IMR-90 (cell line): ENCODE data around the gene TMEFF1. TPM values are rescaled to one million over a fixed set of nuclear protein-coding genes. Genes with fewer than 3 reads are reported as not detected.
A peak's percentile ranks its signal among the peaks of the same experiment; 100 is the strongest.

ENCODE experiments used
- ATAC-seq: fragments of 200-7000 bp; cut with Tn5 transposase; 2 replicates; pipeline ENCODE4 v1.9.1; 2020; ENCODE audit warnings: low read depth, mild to moderate bottlenecking, moderate library complexity
- BruUV-seq: library from RNA; stranded (reverse); fragments of 400-500 nt; replicated peaks from 2 replicates; lab custom pipeline; 2021; lab: Mats Ljungman, UMichigan
- CTCF ChIA-PET: fragments of 300-600 bp; formaldehyde crosslinking; extraction: SDS; loops from one replicate; lab custom pipeline; 2021; ENCODE audit warnings: antibody characterized with exemption; lab: Yijun Ruan, JAX
- POLR2A ChIA-PET: fragments of 300-600 bp; sonication (Branson Sonifier 250); formaldehyde crosslinking; loops from one replicate; lab custom pipeline; 2022; ENCODE audit warnings: antibody characterized with exemption; ENCODE audit not compliant: unreplicated experiment; lab: Charles Lee
- DNase-seq: peaks from one replicate; pipeline ENCODE4 v3.0.0; 2013
- H2AFZ ChIP-seq: replicated peaks from 2 replicates; pipeline ENCODE3; 2013; ENCODE audit warnings: low read length, mild to moderate bottlenecking; ENCODE audit not compliant: poor library complexity
- H2AK5ac ChIP-seq: 2 replicates; pipeline ENCODE4 v1.6.1; 2013; ENCODE audit warnings: low read depth, low read length, inconsistent platforms
- H2AK9ac ChIP-seq: replicated peaks from 2 replicates; pipeline ENCODE3; 2013; ENCODE audit warnings: mild to moderate bottlenecking, low read depth, low read length, moderate library complexity; ENCODE audit not compliant: poor library complexity
- H2BK120ac ChIP-seq: 2 replicates; pipeline ENCODE4 v1.6.1; 2013; ENCODE audit warnings: low read depth, low read length, inconsistent platforms
- H2BK15ac ChIP-seq: 3 replicates; pipeline ENCODE4 v1.6.1; 2013; ENCODE audit warnings: low read depth, low read length, inconsistent platforms
- H2BK20ac ChIP-seq: 2 replicates; pipeline ENCODE4 v1.6.1; 2013; ENCODE audit warnings: low read depth, mild to moderate bottlenecking, inconsistent platforms, low read length, moderate library complexity
- H2BK5ac ChIP-seq: 2 replicates; pipeline ENCODE4 v1.6.1; 2013; ENCODE audit warnings: mild to moderate bottlenecking, low read depth, low read length, inconsistent platforms; ENCODE audit not compliant: poor library complexity, severe bottlenecking
- H3K14ac ChIP-seq: replicated peaks from 2 replicates; pipeline ENCODE4 v1.6.1; 2013; ENCODE audit warnings: low read depth, low read length, inconsistent platforms
- H3K18ac ChIP-seq: 2 replicates; pipeline ENCODE4 v1.6.1; 2013; ENCODE audit warnings: low read depth, low read length, control low read depth
- H3K23ac ChIP-seq: 2 replicates; pipeline ENCODE4 v1.6.1; 2013; ENCODE audit warnings: low read depth, low read length, inconsistent platforms
- H3K27ac ChIP-seq: 2 replicates; pipeline ENCODE4 v1.5.1; 2013; ENCODE audit warnings: mild to moderate bottlenecking, control low read depth, low read length; ENCODE audit not compliant: insufficient read depth
- H3K27me3 ChIP-seq: 2 replicates; pipeline ENCODE4 v1.6.1; 2013; ENCODE audit warnings: low read length; ENCODE audit not compliant: control insufficient read depth, insufficient read depth
- H3K36me3 ChIP-seq: 2 replicates; pipeline ENCODE4 v1.6.1; 2013; ENCODE audit warnings: low read length, mixed read lengths; ENCODE audit not compliant: control insufficient read depth, insufficient read depth
- H3K4ac ChIP-seq: 2 replicates; pipeline ENCODE4 v1.6.1; 2013; ENCODE audit warnings: low read depth, low read length, inconsistent platforms
- H3K4me1 ChIP-seq: 2 replicates; pipeline ENCODE4 v1.6.1; 2013; ENCODE audit warnings: low read length, mixed read lengths; ENCODE audit not compliant: control insufficient read depth, insufficient read depth
- H3K4me2 ChIP-seq: 2 replicates; pipeline ENCODE4 v1.6.1; 2013; ENCODE audit warnings: low read depth, mild to moderate bottlenecking, control low read depth, low read length, moderate library complexity
- H3K4me3 ChIP-seq: 2 replicates; pipeline ENCODE4 v1.5.1; 2013; ENCODE audit warnings: low read depth, mild to moderate bottlenecking, control low read depth, low read length, moderate library complexity; ENCODE audit not compliant: insufficient read depth
- H3K56ac ChIP-seq: 2 replicates; pipeline ENCODE4 v1.6.1; 2013; ENCODE audit warnings: low read length, inconsistent platforms; ENCODE audit not compliant: insufficient read depth; ENCODE audit errors: extremely low read depth
- H3K79me1 ChIP-seq, 2 experiments: 2 replicates each; pipeline ENCODE4 v1.6.1; 2013; ENCODE audit warnings: low read length in 2 of 2, inconsistent platforms in 1 of 2, low read depth in 1 of 2
- H3K9ac ChIP-seq: 2 replicates; pipeline ENCODE4 v1.6.1; 2013; ENCODE audit warnings: low read depth, low read length, control low read depth
- H3K9me1 ChIP-seq: 2 replicates; pipeline ENCODE4 v1.6.1; 2013; ENCODE audit warnings: low read length, inconsistent platforms; ENCODE audit not compliant: insufficient read depth
- H3K9me3 ChIP-seq: 2 replicates; pipeline ENCODE4 v1.6.1; 2013; ENCODE audit warnings: low read length; ENCODE audit not compliant: control insufficient read depth, insufficient read depth
- H4K20me1 ChIP-seq: 2 replicates; pipeline ENCODE4 v1.6.1; 2013; ENCODE audit warnings: low read length, inconsistent platforms; ENCODE audit not compliant: insufficient read depth
- H4K5ac ChIP-seq: 2 replicates; pipeline ENCODE4 v1.6.1; 2013; ENCODE audit warnings: mild to moderate bottlenecking, low read depth, low read length, control low read depth
- H4K8ac ChIP-seq, 2 experiments: 2 replicates each; pipeline ENCODE4 v1.6.1; 2013; ENCODE audit warnings: low read depth in 2 of 2, low read length in 2 of 2, control low read depth in 1 of 2, inconsistent platforms in 1 of 2
- H4K91ac ChIP-seq: 2 replicates; pipeline ENCODE4 v1.6.1; 2013; ENCODE audit warnings: low read depth, low read length, inconsistent platforms; ENCODE audit not compliant: insufficient read depth
- BHLHE40 ChIP-seq: fragments of 150-350 bp; IDR thresholded peaks from 2 replicates; pipeline ENCODE4 v1.6.1; 2016; ENCODE audit warnings: mild to moderate bottlenecking, low read depth, low read length
- CEBPB ChIP-seq: IDR thresholded peaks from 2 replicates; pipeline ENCODE4 v1.6.1; 2012; ENCODE audit warnings: low read depth, low read length, improper control_type of control experiment
- CHD1 ChIP-seq: IDR thresholded peaks from 2 replicates; pipeline ENCODE4 v1.6.1; 2012; ENCODE audit warnings: low read depth, low read length, improper control_type of control experiment
- ELK1 ChIP-seq: fragments of 150-350 bp; IDR thresholded peaks from 2 replicates; pipeline ENCODE4 v1.6.1; 2016; ENCODE audit warnings: low read depth, mild to moderate bottlenecking, low read length, moderate library complexity, borderline replicate concordance
- FOS ChIP-seq: fragments of 150-350 bp; IDR thresholded peaks from 2 replicates; pipeline ENCODE4 v1.6.1; 2016; ENCODE audit warnings: low read depth, low read length
- MAFK ChIP-seq: IDR thresholded peaks from 2 replicates; pipeline ENCODE4 v1.6.1; 2012; ENCODE audit warnings: low read depth, low read length, improper control_type of control experiment
- MAZ ChIP-seq: IDR thresholded peaks from 2 replicates; pipeline ENCODE4 v1.6.1; 2012; ENCODE audit warnings: low read depth, mild to moderate bottlenecking, low read length, improper control_type of control experiment, moderate library complexity, borderline replicate concordance
- MXI1 ChIP-seq: IDR thresholded peaks from 2 replicates; pipeline ENCODE4 v1.6.1; 2012; ENCODE audit warnings: low read depth, mild to moderate bottlenecking, low read length, moderate library complexity, borderline replicate concordance
- NFE2L2 ChIP-seq: fragments of 150-350 bp; IDR thresholded peaks from 2 replicates; pipeline ENCODE4 v1.6.1; 2016; ENCODE audit warnings: low read depth, mild to moderate bottlenecking, low read length
- POLR2A ChIP-seq: IDR thresholded peaks from 2 replicates; pipeline ENCODE4 v1.6.1; 2012; ENCODE audit warnings: mild to moderate bottlenecking, low read depth, low read length
- RAD21 ChIP-seq: IDR thresholded peaks from 2 replicates; pipeline ENCODE4 v1.6.1; 2012; ENCODE audit warnings: low read length, improper control_type of control experiment
- RCOR1 ChIP-seq: IDR thresholded peaks from 2 replicates; pipeline ENCODE4 v1.6.1; 2012; ENCODE audit warnings: mild to moderate bottlenecking, low read length, improper control_type of control experiment; ENCODE audit not compliant: insufficient replicate concordance
- RFX5 ChIP-seq: IDR thresholded peaks from 2 replicates; pipeline ENCODE4 v1.8.0; 2012; ENCODE audit warnings: low read depth, mild to moderate bottlenecking, low read length, moderate library complexity
- SMC3 ChIP-seq: fragments of 150-350 bp; IDR thresholded peaks from 2 replicates; pipeline ENCODE4 v1.6.1; 2016; ENCODE audit warnings: low read depth, mild to moderate bottlenecking, antibody characterized with exemption, low read length, moderate library complexity
- WGBS, 2 experiments: methylation state at CpG; one replicate each; pipeline versions ENCODE4 v1.1.5 to v1.1.7; 2013; ENCODE audit warnings: missing lambda C conversion rate in 2 of 2; ENCODE audit not compliant: insufficient read length in 1 of 2; ENCODE audit errors: extremely low coverage in 2 of 2; 5-methylcytosine and 5-hydroxymethylcytosine counted together
- dilution Hi-C: fragments of 300-500 bp; cut with HindIII; formaldehyde crosslinking; loops from one replicate; pipeline ENCODE4 v1.14.3; 2018; ENCODE audit warnings: low sequenced_read_pairs; ENCODE audit not compliant: unreplicated experiment
- in situ Hi-C: fragments of 300-500 bp; cut with MboI; formaldehyde crosslinking; loops from 3 replicates; pipeline ENCODE4 v1.14.3; 2019; ENCODE audit warnings: low sequenced_read_pairs, inconsistent platforms, mixed read lengths
- intact Hi-C: fragments of 100-400 bp; cut with micrococcal nuclease; formaldehyde crosslinking; loops from 2 replicates; pipeline ENCODE4 v1.10.0; 2022
- polyA plus RNA-seq, 3 experiments: library from polyadenylated mRNA; depleted of rRNA; stranded (reverse); fragments of >200 nt; gene quantifications; 2 replicates each; pipeline ENCODE4 v1.2.3, GENCODE V29; 2012; ENCODE audit warnings: low replicate concordance in 1 of 3
- total RNA-seq: library from RNA; depleted of rRNA; stranded (reverse); fragments of >200 nt; gene quantifications from 2 replicates; pipeline ENCODE4 v1.2.3, GENCODE V29; 2012
- TF ChIP-seq, protein P1 (sequence below): conservative IDR thresholded peaks from 2 replicates; pipeline ENCODE4 v1.5.1; 2012; ENCODE audit warnings: mild to moderate bottlenecking, low read depth, low read length, improper control_type of control experiment

TMEFF1 gene
- total and polyA plus RNA-seq, 2 of the 4 experiments (the other 2 are of a cell fraction), result 0.62 to 0.90 TPM

- Histone ChIP-seq H3K18ac (no peak overlapping the region), H3K4me1 (no peaks in the 10 kb centered on the region), H3K27me3 (no peaks in the 10 kb centered on the region), H3K23ac (peak overlapping the region; percentile 66), H3K4ac (no peak overlapping the region), H2AFZ (peak overlapping the region; percentile 91), H4K5ac (no peak overlapping the region), H2BK5ac (no peak overlapping the region), H3K27ac (no peak overlapping the region; the same call in 1 of the 2 replicates), H4K91ac (no peak overlapping the region), H3K56ac (no peak overlapping the region; the same call in 1 of the 2 replicates), H2BK20ac (no peak overlapping the region), H3K79me1 (peaks cover 16 to 27% of the 10 kb centered on the region in 2 experiments), H3K9ac (peak overlapping the region; percentile 69; the same call in 1 of the 2 replicates), H2BK15ac (no peak overlapping the region), H2BK120ac (no peak overlapping the region), H3K4me2 (peak overlapping the region; percentile 85), H4K20me1 (peaks cover 3% of the 10 kb centered on the region; the same call in 1 of the 2 replicates), H3K9me3 (no peaks in the 10 kb centered on the region), H2AK9ac (no peak overlapping the region), H3K36me3 (no peaks in the 10 kb centered on the region), H3K9me1 (peaks cover 5% of the 10 kb centered on the region; the same call in 1 of the 2 replicates), H4K8ac (no peak overlapping the region), H3K4me3 (peak overlapping the region; percentile 90), H3K14ac (0 out of 2 replicates have a peak overlapping the region, but pooled peaks have one; percentile 21), H2AK5ac (no peak overlapping the region; the same call in 1 of the 2 replicates)
- ATAC-seq, result no peak
- no TSS peak for BruUV-seq
- no peak for DNase-seq
- in situ Hi-C loops, result no loop called here
- POLR2A ChIA-PET, result interaction anchor here (0.6 kb wide), 1 partner anchor 12 kb away, joined by 3 read pairs; no protein-coding TSS in a partner anchor
- WGBS, 2 experiments, result 0% methylated on average over 2 of the region's 26 CpGs; no CpG with 5 or more reads in 1 of the 2 experiments
- dilution Hi-C loops, result no loop called here
- CTCF ChIA-PET, result no interaction called here
- intact Hi-C loops, result no loop called here
- TF ChIP-seq RFX5, result no peak
- TF ChIP-seq MAZ, result no peak
- TF ChIP-seq BHLHE40, result no peak
- no peak for TF ChIP-seq RCOR1
- TF ChIP-seq, protein P1, sequence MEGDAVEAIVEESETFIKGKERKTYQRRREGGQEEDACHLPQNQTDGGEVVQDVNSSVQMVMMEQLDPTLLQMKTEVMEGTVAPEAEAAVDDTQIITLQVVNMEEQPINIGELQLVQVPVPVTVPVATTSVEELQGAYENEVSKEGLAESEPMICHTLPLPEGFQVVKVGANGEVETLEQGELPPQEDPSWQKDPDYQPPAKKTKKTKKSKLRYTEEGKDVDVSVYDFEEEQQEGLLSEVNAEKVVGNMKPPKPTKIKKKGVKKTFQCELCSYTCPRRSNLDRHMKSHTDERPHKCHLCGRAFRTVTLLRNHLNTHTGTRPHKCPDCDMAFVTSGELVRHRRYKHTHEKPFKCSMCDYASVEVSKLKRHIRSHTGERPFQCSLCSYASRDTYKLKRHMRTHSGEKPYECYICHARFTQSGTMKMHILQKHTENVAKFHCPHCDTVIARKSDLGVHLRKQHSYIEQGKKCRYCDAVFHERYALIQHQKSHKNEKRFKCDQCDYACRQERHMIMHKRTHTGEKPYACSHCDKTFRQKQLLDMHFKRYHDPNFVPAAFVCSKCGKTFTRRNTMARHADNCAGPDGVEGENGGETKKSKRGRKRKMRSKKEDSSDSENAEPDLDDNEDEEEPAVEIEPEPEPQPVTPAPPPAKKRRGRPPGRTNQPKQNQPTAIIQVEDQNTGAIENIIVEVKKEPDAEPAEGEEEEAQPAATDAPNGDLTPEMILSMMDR, result no peak
- no peak for TF ChIP-seq CEBPB
- no peak for TF ChIP-seq POLR2A
- TF ChIP-seq FOS, result no peak
- no peak for TF ChIP-seq MXI1
- TF ChIP-seq CHD1, result no peak
- no peak for TF ChIP-seq SMC3
- TF ChIP-seq RAD21, result no peak
- TF ChIP-seq MAFK, result no peak
- no peak for TF ChIP-seq NFE2L2
- no peak for TF ChIP-seq ELK1
These were observed 1.4 kb downstream of the TMEFF1 start for GRCh38 chr9:100474082-100474923.
